GM12875 (cell line): ENCODE results near the gene TUT7.
"Not testable (repeated sequence)": the region's sequence is repeated elsewhere in the genome, so short reads cannot be mapped to it uniquely, and the experiment has no call there.

Experiments used
- H3K4me3 ChIP-seq: one replicate; pipeline ENCODE4 v1.5.1; 2011; ENCODE audit warnings: low read depth, low read length, control low read depth
- CTCF ChIP-seq: IDR thresholded peaks from 2 replicates; pipeline ENCODE4 v1.5.1; 2011; ENCODE audit warnings: low read depth, mild to moderate bottlenecking, control low read depth, inconsistent platforms, low read length, moderate library complexity, borderline replicate concordance; ENCODE audit not compliant: insufficient read depth

Gene TUT7, protein sequence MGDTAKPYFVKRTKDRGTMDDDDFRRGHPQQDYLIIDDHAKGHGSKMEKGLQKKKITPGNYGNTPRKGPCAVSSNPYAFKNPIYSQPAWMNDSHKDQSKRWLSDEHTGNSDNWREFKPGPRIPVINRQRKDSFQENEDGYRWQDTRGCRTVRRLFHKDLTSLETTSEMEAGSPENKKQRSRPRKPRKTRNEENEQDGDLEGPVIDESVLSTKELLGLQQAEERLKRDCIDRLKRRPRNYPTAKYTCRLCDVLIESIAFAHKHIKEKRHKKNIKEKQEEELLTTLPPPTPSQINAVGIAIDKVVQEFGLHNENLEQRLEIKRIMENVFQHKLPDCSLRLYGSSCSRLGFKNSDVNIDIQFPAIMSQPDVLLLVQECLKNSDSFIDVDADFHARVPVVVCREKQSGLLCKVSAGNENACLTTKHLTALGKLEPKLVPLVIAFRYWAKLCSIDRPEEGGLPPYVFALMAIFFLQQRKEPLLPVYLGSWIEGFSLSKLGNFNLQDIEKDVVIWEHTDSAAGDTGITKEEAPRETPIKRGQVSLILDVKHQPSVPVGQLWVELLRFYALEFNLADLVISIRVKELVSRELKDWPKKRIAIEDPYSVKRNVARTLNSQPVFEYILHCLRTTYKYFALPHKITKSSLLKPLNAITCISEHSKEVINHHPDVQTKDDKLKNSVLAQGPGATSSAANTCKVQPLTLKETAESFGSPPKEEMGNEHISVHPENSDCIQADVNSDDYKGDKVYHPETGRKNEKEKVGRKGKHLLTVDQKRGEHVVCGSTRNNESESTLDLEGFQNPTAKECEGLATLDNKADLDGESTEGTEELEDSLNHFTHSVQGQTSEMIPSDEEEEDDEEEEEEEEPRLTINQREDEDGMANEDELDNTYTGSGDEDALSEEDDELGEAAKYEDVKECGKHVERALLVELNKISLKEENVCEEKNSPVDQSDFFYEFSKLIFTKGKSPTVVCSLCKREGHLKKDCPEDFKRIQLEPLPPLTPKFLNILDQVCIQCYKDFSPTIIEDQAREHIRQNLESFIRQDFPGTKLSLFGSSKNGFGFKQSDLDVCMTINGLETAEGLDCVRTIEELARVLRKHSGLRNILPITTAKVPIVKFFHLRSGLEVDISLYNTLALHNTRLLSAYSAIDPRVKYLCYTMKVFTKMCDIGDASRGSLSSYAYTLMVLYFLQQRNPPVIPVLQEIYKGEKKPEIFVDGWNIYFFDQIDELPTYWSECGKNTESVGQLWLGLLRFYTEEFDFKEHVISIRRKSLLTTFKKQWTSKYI (N-terminal part only)

DNA sequence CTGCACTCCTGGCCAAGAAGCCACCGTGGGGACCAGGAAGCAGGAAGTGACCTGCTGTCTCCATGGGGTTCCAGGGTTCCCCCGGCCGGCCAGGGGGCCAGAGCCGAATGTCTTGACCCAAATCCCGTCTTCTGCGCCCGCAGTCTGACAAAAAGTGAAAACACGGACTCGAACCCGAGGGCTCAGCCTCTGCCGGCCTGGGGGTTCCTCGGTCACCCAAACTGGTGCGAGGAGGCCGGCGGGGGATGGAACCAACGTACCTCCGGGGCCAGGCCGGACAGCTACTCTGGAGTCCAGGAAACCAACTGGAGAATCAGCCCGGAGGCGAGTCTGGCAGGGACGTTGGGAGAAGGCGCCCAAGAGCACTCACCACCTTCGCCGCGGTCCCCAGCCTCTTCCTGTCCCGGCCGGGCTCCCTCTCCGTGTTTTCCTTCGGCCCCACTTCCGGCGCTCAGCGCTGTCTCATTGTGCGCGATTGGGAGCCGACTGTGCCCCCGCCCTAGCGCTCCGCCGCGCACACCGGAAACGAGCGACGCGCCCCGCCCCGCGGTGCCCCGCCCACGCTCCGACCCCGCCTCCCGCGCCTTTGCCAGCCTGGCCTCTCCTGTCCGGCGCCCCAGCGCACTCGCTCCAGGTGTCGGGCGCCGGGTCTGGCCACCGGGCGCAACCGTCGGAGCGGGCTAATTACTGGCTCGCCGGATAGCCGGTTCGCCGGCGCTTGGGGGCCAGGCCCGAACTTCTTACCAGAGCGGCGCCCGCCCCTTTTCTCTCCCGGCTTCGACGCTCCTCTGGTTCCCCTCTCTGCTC is at the start of gene TUT7:
TUT7 (minus strand) TSS at position 400 of the 807 bp plus-strand sequence. CDS start 1,211 bp downstream, outside the sequence.
- H3K4me3 ChIP-seq: peak within 1 kb of the TSS; percentile 82
- no peak for TF ChIP-seq CTCF

- no peak for TF ChIP-seq CTCF
- no peak overlapping the region for H3K4me3 ChIP-seq
These were observed 48.4 kb upstream of the TUT7 start for GRCh38 chr9:86402591-86402990.

- TF ChIP-seq CTCF: no peak
These were observed 42.2 kb upstream of the TUT7 start for GRCh38 chr9:86396412-86396811.

GRCh38 chr9:86390184-86390583 is 36.0 kb upstream of the TUT7 start:
- not testable (repeated sequence) for H3K4me3 ChIP-seq

More at GRCh38 chr9:86396412-86396811, 42.2 kb upstream of the TUT7 start:
- H3K4me3 ChIP-seq: no peak overlapping the region

- no peak overlapping the region for H3K4me3 ChIP-seq
- TF ChIP-seq CTCF: no peak
These were observed 35.4 kb upstream of the TUT7 start for GRCh38 chr9:86389628-86390027.

DNA sequence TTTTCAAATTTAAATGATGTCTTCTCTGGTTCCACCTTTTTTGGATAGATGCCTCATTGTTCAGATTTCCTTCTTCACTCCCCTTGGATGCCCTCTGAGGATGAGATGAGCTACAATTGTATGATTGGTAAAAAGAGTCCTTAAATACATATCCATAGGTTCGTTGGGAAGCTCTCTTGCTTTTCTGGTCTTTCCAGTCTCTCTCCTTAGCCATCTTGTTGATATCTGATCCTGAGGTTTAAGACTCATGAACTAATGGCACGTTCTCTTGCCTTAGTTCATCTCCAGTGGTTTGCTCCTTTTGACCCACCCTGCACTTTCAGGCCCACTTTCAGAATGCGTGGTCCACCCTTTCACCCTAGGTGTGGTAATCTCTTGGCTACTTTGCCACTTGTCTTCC is 33.2 kb upstream of the TUT7 start:
- H3K4me3 ChIP-seq: no peak overlapping the region
- no peak for TF ChIP-seq CTCF

DNA sequence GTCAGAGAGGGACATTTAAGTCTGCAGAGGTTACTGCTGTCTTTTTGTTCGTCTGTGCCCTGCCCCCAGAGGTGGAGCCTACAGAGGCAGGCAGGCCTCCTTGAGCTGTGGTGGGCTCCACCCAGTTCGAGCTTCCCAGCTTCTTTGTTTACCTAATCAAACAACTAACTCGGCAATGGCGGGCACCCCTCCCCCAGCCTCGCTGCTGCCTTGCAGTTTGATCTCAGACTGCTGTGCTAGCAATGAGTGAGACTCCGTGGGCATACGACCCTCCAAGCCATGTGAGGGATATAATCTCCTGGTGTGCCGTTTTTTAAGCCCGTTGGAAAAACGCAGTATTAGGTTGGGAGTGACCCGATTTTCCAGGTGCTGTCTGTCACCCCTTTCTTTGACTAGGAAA is 28.8 kb upstream of the TUT7 start:
- H3K4me3 ChIP-seq: not testable (repeated sequence)
